Activated CD8-positive, alpha-beta memory T cell treated with anti-CD3 and anti-CD28 coated beads, Interleukin-2, amount 10 ng/mL, durations not matched to agents 7 days and 5 days (primary cell): Measurements from ENCODE around the gene SYT6. TPM values are rescaled to one million over a fixed set of nuclear protein-coding genes. Genes with fewer than 3 reads are reported as not detected.

Experiments
- ATAC-seq: fragments of 150-1000 bp; cut with Tn5 transposase; one replicate; pipeline ENCODE4 v1.10.0; 2021; ENCODE audit warnings: moderate library complexity
- CTCF ChIA-PET: fragments of 350-600 bp; sonication (Branson Sonifier 250); formaldehyde crosslinking; loops from one replicate; lab custom pipeline; 2021; ENCODE audit warnings: antibody characterized with exemption; lab: Charles Lee
- DNase-seq: peaks from one replicate; pipeline ENCODE4 v3.0.0-alpha.2; 2020
- H3K27ac Mint-ChIP-seq: one replicate; pipeline ENCODE4 v1.8.0; 2021; ENCODE audit warnings: mild to moderate bottlenecking, mixed read lengths
- H3K27me3 Mint-ChIP-seq: one replicate; pipeline ENCODE4 v1.8.0; 2021; ENCODE audit warnings: mixed read lengths
- H3K36me3 Mint-ChIP-seq: one replicate; pipeline ENCODE4 v1.8.0; 2021; ENCODE audit warnings: mild to moderate bottlenecking, mixed read lengths
- H3K4me1 Mint-ChIP-seq: one replicate; pipeline ENCODE4 v1.8.0; 2021; ENCODE audit warnings: mixed read lengths
- H3K4me3 Mint-ChIP-seq: one replicate; pipeline ENCODE4 v1.8.0; 2021; ENCODE audit warnings: mild to moderate bottlenecking, moderate library complexity, mixed read lengths
- H3K9me3 Mint-ChIP-seq: one replicate; pipeline ENCODE4 v1.8.0; 2022; ENCODE audit warnings: low read depth, mixed read lengths
- total RNA-seq, 2 experiments: library from RNA; stranded (reverse); gene quantifications; one replicate each; pipeline ENCODE4 v1.2.3, GENCODE V29; 2021

The SYT6 gene
- total RNA-seq, 2 experiments from 2014 or later, result not detected

DNA sequence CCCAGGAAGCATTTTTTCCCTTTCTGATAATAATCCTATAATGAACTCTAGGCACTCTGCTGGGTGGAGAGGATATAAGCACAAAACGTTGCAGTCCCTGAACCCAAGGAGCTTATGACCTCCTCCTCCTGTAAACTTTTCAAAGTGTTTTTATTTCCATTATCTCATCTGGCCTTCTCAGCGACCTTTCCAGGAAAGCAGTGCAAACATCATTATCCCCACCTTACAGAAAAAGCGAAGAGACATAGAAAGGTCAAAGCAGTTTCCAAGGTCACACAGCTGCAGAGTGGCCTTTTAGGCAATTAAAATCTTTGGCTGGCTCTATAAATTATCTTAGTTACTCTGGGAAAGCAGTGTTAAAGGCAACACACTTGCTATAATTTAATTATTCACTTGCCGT, 110.6 kb downstream of the SYT6 start:
- peaks cover 10% of the 10 kb centered on the region for H3K27me3 Mint-ChIP-seq
- H3K4me3 Mint-ChIP-seq, result no peak overlapping the region
- peaks cover 2% of the 10 kb centered on the region for H3K9me3 Mint-ChIP-seq
- peaks cover 8% of the 10 kb centered on the region for H3K4me1 Mint-ChIP-seq
- CTCF ChIA-PET, result no interaction called here
- no peaks in the 10 kb centered on the region for H3K36me3 Mint-ChIP-seq
- ATAC-seq (no peak), DNase-seq (no peak)
- H3K27ac Mint-ChIP-seq, result no peak overlapping the region

DNA sequence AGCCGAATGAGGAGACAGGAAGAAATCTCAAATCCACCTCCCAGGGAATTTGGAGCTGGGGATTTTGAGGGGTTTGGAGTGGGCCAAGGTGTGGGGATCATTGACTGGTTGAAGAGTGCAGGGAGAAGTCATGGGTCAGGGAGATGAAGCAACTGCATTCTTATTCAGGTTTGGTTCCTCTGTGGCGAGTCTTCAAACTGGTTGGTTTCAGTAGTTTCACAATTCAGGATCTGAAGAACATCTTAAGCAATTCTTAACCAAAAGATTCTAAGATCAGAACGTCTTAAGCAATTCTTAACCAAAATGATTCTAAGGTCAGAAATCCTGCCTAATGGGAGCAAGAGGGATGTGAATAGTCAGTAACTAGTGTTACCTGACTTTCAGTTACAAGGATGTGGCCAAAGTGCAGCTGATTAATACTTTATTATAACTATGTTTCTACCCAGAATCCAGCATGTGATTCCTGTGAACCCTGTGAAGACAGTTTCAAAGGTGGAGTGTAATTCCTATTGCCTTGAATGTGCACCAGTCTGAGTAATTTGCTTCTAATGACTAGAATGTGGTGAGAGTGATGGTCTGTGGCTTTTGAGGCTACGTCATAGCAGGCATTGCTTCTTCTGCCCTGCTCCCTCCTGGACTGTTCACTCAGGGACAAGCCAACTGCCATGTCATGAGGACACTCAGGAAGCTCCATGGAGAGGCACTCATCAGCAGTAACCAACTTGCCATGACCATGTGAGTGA, 113.2 kb downstream of the SYT6 start:
- peak; percentile 48 for DNase-seq
- H3K36me3 Mint-ChIP-seq, result no peaks in the 10 kb centered on the region
- H3K4me3 Mint-ChIP-seq, result no peak overlapping the region
- H3K27ac Mint-ChIP-seq, result no peak overlapping the region
- H3K27me3 Mint-ChIP-seq, result peaks cover 10% of the 10 kb centered on the region
- CTCF ChIA-PET, result interaction anchor here (0.5 kb wide), 1 partner anchor 64 kb away, joined by 3 read pairs; no protein-coding TSS in a partner anchor
- H3K9me3 Mint-ChIP-seq, result peaks cover 2% of the 10 kb centered on the region
- H3K4me1 Mint-ChIP-seq, result peaks cover 8% of the 10 kb centered on the region
- peak; percentile 49 for ATAC-seq

Other genes with a start within 250 kb of the SYT6 start
- 10 to 100 TPM; 57.3 to 61.8 TPM for gene AP4B1, start 249.1 kb downstream of the SYT6 start, total RNA-seq
- gene DCLRE1B, start 248.5 kb downstream of the SYT6 start, total RNA-seq, result 10 to 100 TPM; 19.5 to 21.1 TPM
- gene HIPK1, start 224.5 kb downstream of the SYT6 start, total RNA-seq, result 10 to 100 TPM; 90.4 to 97.9 TPM
- under 1 TPM; 0.26 to 0.29 TPM for gene OLFML3, start 174.4 kb downstream of the SYT6 start, total RNA-seq